ELF-1 (cell line): ENCODE measurements around the gene LAPTM5.

Experiments
- DNase-seq: peaks from one replicate; pipeline ENCODE4 v3.0.0-alpha.2; 2016; ENCODE audit warnings: low read depth, low spot score

The LAPTM5 gene

DNA sequence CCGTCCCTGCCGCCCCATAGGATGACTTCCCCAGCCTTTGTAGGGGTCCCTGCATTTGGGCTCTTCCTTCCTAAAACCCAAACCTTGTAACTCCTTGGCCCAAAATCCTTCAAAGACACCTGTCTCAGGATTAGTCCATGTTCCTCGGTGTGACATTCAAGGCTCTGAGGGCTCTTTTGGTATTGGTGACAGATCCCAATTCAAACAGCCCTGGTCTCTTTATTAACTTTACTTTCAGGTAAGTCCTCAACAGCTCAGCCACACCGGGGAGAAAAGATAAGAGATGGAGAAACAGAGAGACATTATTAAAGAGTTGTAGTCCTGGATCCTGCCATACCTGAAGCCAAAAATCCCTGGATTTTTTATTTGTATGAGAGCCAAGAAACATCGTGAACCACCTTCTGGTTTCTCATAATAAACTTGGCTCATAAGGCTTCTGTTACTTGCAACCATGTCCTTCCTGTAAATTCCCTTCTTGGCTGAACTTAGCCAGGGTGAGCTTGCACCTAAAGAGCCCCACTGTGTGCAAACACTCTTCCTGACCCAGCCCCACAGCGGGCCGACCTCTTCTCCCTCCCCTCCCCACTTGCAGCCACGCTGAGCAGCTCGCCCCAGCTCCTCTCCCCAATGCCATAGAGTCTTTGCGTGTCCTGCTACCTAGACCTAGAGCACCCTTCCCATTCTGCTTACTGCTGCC is 26.3 kb downstream of the LAPTM5 start:
- DNase-seq: no peak

DNA sequence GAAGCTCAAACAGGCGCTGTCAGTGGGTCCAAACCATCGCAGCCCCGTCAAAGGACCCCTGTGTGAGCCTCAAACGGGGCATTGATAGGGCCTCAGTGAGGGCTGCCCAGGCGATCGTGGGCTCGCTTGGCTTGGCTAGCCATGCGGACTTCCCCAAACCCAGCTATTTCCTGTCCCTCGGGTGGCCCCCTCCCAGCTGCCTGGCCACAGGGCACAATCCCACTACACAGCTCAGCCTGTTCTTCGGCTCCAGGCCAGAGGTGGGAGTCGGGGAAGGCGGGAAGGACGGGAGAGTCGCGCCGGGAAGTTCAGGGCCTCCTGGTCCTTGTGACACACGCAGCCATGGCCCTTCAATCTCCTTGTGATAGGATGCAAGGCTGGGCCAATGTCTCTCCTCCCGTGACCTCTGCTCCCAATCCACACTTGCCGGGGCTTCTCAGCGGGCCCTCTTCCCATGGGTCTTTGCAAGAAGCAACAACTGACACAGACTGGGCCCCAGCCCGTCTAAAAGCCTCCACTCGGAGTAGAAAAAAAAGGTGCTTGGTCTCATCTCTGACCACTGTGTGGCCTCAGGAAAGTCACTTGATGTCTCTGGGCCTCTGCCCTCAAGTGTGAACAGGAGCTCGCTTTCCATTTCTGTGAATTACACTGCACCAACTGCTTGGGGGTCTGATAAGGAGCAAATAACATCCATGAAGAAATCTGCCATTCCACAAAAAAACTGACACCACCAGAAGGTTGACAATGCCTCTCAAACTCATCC is 27.0 kb downstream of the LAPTM5 start:
- no peak for DNase-seq

DNA sequence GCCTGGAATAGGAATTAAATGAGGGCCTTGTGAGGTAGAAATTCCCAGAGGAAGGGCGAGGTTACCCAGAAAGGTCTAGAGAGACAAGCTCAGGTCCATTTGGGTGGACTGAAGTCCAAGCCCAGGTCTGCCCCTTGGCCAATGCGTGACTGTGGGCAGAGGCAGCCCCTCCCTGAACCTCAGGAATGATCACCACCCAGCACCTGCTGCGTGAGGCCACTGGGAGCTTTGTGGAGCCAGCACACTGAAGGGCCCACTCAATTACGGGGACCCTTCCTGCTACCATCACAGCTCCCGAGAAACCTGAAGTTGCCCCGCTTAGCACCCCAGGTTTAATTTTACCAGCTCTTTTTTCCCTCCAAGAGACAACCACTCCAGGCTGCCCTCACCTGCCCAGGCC is 27.7 kb downstream of the LAPTM5 start:
- DNase-seq: no peak

DNA sequence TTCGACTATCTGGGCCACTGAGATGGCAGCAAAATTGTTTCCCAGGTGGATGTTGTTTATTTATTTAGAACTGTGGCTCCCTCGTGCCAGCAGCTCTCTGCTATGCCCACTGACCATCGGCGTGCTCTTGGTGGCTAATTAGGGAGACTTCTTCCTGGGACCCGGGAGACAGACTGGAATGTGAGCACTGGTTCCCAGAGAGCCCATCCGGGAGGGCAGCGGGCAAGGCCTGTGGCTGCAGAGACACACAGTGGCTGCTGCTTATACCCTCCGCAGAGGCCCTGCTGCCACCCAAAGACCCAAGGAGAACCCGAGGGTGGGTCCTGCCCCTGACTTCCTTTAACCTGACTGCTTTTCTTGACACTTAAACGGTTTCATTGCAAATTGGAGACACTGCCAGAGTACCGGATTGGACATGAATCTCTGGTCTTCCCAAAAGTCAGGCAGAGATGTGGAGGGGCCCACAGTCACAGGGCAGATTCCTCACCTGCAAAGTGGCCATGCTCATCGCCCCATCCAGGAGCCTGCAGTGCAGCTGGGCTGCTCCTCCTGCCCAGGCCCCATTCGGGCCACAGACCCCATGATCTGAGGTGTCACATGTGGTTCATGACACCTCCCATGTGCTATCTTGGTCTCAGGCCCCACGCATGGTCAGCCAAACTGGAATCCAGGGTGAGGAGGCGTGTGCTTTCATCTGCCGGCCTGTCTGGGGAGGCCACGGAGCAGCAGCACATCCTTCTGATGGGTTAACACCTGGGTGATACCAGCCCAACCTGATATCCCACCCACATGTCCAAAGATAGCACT is 28.5 kb downstream of the LAPTM5 start:
- DNase-seq: no peak

DNA sequence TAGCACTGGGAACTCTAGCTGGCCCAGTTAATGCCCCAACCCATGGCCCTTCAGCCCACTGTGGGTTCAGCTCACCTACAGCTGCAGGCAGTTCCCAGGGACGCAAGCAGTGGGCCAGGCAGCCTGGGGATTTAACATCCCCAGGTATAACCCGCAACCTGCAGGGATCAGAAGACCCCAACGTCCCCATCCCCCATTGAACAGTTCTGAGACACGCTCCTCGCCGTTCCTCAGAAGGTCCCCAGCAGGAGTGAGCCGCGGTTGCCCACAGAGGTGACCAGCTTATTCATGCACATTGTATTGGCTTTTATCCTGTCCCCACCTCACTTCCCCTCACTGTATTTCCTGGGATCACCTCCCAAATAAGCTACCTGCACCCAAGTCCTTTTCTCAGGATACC is 29.2 kb downstream of the LAPTM5 start:
- no peak for DNase-seq

DNA sequence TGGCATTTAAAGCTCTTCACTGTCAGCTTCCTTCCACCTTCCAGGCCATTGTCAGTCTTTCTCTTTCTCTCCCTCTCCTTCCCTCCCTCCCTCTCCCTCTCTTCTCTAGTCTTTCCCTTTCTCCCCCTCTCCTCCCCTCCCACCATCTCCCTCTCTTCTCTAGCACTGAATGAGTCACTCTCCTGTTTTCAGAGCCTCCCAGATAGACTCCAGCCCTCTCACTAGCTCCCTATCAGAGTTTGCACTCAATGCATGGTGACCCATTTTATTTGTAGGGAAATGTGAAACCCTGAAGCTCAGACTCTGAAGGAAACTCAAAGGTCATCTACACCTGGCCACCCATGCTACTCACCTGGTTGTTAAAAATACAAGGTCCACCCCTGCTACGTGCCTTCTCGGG is 29.8 kb downstream of the LAPTM5 start:
- DNase-seq: no peak

DNA sequence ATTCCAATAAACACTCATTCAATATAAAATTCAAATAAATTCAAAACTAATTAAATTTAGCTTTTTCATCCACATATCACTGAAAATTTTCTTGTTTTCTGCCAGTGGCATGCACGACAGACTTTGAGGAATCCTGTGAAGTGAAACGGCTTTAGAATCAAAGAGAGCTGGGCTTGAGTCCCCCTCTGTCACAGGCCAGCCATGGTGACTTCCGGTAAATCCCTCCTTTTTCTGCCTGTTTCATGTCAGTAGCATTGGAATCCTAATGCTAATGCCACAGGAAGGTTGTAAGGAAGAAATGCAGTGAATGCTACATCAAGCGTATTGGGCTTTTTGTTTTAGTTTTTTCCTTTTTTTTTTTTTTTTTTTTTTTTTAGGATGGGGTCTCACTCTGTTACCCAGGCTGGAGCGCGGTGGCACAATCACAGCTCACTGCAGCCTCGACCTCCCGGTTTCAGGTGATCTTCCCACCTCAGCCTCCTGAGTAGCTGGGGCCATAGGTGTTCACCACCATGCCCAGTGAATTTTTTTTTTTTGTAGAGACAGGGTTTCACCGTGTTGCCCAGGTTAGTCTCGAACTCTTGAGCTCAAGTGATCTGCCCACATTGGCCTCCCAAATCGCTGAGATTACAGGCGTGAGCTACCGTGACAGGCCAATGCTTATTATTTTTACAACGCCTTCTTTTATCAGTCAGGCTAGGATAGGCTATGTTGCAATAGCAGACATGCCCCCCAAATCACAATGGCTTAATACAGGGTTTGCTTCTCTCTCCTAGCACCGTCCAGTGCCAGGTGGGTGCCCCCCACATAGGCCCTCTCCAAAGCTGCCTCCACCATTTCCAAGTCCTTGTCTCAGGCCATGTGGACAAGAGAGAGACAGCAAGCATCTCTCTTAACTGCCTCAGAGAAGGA is 30.5 kb downstream of the LAPTM5 start:
- no peak for DNase-seq

DNA sequence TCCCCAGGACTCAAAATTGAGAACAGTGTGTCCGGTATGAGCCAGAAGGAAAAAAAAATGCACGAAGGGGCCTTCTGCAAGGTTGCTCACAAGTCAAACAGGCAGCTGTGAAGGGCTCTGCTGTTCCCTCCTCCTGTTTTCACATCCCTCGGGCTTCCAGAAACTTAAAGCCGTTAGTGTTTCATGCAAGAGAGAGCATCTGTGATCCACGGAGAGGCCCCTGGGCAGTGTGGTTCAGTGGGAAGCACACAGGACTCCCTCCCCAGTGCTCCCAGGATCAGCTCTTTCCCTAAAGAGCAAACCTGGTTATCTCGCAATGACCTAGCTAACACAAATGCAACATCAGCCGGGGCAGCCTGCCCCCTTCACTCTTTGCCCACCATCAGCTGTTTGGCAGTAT is 31.3 kb downstream of the LAPTM5 start:
- no peak for DNase-seq

DNA sequence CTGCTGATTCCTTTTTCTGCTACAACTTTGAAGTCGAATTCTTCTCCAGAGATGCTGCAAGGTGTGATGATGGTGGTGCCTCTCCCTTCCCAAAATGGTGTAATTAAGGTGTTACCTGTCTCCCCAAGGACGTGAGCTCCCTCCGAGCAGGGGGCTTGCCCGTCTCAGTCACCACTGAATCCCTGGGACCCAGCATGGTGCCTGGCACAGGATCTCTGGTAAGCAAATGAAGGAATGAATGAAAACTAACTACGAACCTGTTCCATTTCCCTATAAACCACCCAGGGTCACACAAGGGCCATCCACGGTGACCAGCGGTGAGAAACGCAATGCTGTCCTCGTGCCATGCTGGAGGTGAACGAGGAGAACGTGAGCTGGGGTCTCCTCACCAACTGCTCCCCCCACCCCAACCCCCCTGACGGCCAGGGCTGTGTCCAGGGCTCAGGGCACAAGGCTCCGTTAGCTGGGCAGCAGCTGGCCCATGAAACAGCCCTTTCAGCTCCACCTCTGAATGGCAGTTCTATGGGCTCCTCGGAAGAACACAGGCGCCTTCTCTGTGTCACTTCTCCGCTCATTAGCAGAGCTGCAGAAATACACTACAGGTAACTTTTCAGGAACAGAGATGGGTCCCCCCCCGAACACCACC is 32.0 kb downstream of the LAPTM5 start:
- DNase-seq: no peak

DNA sequence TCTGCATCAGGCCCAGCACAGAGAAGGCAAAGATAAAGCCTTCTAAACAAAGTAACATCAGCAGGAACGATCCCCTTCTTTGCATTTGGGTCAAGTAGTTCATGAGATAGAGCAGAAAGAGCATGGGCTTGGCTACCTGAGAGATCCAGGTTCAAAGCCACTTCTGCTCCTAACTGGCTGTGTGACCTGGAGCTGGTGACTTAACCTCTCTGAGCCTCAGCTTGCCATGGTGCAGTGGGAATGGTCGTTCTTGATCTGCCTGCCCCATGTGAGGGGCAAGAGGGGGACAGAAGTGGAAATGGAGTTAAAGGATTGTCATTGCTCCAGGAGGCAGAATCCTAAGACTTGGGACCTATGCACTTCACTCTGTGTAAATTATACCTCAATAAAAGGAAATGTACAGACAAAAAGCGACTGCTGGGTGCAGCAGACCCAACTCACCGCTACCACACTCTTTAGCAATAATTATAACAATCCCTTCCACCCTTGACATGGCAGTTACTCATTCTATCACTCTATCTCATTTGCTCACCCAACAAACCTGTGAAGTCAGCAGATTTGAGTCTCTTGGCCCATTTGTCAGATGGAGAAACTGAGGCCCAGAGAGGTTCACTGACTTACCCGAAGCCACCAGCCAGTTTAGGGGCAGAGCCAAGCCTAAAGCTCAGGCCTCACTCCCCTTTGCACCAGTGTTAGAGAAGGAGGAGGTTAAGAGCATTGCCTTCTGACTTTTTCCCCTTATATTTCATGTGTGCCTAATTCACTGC is 32.7 kb downstream of the LAPTM5 start:
- DNase-seq: no peak

DNA sequence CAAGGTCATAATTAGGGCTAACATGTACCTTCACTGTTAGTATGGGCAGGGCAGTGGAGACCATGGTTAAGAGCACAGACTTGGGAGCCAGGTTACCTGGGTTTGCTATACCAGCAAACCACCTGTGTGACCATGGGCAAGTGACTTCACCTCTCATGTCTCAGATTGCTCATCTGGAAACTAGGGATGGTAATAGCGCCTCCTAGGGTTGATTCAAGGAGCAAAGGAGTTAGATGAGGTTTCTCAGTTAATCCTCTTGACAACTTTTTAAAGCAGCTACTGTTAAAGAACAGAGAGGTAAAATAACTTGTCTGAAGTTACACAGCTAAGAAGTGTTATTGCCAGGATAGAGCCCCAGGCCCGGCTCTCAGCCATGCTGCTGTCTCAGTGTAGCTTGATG is 33.4 kb downstream of the LAPTM5 start:
- DNase-seq: no peak

DNA sequence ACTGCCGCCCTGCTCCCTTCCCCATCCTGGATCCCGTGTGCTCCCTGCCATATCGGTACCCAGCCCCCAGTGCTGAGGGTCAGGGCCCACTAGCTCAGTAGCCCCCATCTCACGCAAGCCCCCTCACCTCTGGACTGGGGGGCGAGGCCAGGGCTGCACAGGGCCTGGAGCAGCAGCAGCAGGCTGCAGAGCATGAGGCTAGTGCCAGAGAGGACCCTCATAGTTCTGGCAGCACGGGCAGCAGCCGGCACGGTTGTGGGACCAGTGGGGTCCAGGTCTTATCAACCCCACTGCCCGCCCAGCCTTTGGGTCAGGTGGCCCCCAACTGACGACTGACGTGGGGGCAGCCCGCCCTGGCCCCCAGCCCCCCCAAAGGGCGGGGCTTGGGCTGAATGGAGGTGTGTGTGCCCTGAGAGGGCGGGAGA is 34.2 kb downstream of the LAPTM5 start, which contains the start of gene MATN1:
Gene MATN1, minus strand, starts transcription at position 255 of the 425 bp plus-strand sequence. Its CDS starts 34 bp downstream, at position 221.
- no peak for DNase-seq

DNA sequence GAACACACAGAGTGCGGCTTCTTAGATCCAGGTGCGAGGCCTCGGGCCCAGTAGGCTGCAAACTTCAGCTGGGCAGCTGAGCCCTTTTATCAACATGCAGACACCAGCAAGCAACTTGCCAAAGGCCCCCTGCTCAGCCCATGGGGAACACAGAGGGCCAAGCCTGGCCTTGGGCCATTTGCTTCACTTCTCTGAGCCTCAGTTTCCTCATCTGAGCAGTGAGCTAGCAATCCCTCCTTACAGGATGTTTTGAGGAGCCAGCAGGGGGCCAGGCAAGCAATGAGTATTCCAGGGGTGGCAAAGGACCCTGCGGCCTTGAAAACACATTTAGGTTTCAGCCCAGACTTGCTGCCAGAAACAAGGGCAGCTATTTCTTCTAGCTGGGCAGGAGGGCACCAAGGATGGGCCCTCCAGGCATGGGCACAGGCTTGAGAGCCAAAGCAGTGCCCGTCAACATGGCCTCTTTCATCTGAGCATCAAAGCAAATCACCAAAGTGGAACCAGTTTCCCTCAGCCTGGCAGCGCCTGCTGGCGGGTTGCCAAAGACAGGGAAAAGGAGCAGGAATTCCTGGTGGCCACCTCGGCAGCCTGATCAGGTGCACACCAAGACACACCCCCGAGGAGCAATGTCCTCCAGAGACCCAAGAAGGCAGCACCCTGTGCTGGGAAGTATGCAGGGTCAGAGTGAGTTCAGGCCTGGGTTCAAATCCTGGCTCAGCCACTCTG is 35.6 kb downstream of the LAPTM5 start:
- DNase-seq: no peak

DNA sequence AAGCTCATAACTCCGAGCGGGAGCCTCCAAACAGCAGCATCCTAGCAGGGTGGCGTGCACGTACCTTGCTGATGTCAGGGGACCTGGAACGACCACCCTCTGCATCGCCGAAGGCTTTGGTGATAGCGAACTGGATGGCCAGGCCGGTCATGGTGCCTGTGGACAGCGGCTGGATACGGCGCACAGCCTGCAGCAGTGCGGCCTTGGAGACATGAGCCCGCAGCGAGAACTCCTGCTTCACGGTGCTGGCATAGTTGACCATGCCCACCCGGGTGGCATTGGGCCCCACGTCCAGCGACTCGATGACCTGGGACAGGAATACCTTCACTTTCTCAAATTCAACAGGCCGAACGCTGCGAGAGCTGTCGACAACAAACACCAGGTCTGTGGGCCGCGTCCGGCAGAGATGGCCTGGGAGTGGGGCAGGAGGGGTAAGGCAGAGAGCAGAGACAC is 36.2 kb downstream of the LAPTM5 start:
- DNase-seq: no peak

DNA sequence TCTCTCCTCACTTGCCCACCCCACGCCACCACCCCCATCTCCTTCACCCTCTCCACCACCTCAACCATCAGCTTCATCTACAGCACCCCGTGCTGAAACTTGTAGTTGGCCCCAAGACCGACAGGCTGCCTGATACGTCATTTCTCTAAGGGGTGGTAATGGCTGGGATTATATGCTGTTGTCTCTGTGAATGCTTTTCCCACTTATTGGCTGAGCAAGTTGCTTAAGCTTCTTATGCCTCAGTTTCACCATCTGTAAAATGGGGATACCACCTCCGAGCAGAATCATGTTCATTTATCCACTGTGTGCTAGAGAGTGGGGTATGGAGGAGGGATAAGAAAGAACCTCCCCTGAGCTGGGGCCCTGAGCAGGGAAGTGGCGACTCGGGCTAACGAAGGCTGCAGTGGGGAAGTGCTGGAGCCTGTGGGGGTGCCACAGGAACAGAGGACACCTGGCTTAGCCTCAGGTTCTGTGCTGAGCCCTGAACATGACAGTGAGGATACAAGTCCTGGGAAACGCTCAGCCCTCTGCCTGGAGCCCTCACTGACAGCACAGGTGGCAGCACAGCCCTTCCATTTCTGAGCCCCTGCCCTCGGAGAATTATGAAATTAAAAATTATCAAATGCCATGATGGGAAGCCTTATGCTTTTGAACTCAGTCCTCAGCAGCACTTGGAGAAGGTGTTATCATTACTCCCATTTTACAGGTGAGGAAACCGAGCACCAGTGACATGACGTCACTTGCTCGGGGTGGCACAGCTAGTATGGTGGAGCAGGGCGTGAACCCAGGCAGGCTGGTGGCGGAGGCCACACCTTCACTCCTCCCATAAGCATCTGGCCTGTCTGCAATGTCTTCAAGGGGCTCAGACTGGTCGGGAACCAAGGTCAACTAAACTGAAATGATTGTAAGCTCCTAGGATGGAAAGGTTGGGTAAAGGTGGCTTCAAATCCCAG is 37.0 kb downstream of the LAPTM5 start:
- no peak for DNase-seq

DNA sequence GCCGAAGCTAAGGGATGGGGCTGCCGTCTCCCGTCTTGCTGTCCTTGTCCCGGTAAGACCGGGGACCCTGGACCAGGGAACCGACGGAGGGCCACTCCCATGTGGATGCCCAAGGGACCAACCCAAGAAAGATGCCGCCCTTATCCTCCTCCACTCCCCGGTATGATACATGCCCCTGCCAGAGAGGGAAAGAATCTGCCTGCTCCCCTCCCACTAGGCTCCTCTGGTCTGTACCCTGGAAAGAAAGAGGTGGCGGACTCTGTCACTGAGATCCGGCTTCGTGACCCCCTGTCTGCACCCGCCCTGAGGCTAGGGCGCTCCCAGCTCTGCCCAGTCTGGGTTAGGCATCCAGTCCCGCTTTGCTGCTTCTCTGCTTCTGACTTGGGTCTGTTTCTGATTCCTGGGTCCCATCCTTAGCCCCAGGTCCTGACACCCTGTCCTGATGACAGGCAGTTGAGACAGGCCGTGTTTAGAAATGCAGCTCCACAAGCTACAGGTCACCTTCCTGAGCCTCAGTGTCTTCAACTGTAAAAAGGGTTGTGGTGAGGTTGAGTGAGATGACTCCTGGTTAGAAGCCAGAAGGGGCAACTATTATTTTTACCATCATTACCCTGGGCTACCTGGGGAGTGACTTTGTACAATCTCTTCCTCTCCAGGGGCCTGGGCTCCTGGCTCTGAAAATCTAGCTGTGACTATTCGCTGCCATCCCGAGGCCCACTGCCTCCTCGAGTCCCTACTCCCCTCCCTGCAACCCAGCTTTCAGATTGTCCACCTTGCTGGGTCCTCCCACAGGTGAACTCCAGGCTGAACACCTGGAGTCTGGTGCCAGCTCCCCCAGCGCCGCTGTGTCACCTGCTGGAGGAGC is 37.9 kb downstream of the LAPTM5 start:
- no peak for DNase-seq
